Choroid plexus epithelial cell (primary cell): ENCODE measurements around the gene RPH3AL.

Experiments
- DNase-seq: peaks from one replicate; pipeline ENCODE4 v3.0.0-alpha.2; 2010; ENCODE audit warnings: low read depth
- H3K4me3 ChIP-seq: 2 replicates; pipeline ENCODE4 v1.5.1; 2011; ENCODE audit warnings: low read depth, mild to moderate bottlenecking, control low read depth, low read length, moderate library complexity
- TF ChIP-seq, protein P1 (sequence below): conservative IDR thresholded peaks from 2 replicates; pipeline ENCODE4 v1.5.1; 2011; ENCODE audit warnings: low read depth, mild to moderate bottlenecking, control low read depth, inconsistent platforms, low read length, moderate library complexity

RPH3AL gene

DNA sequence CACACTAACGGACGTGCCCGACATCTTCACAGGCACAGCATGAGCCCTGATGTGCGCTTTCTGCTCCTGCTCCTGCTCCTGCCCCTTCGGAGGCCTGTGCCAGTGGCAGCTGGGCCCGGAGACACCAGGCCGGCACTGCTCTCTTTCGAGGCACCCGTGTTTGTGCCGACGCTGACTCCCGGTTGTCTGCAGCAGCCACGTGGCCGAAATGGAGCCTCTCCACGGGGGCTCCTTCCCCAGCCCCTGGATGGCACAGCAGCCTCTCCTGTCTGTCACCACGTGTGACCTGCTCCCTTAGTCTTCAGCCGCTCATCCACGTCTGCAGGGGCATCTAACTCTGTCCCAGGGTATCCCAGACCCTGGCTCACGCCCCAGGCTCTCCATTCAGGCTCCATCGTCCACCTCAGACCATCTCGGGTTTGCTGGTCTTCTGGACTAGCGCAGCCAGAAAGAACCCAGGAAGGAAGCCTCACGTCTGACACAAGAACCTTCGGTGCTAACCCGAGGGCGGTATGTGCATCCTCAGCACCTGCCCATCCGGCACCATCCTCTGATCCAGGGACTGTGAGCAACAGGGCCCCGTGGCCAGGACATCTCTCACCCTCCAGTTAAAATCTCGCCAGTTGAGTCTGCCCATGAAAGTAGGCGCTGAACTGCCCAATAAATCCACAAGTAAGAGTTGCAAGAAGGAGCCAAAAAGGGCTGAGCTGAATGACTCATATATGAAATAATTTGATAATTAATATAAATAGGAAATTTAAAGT lies 4.2 kb upstream of the RPH3AL start:
- TF ChIP-seq, protein P1, sequence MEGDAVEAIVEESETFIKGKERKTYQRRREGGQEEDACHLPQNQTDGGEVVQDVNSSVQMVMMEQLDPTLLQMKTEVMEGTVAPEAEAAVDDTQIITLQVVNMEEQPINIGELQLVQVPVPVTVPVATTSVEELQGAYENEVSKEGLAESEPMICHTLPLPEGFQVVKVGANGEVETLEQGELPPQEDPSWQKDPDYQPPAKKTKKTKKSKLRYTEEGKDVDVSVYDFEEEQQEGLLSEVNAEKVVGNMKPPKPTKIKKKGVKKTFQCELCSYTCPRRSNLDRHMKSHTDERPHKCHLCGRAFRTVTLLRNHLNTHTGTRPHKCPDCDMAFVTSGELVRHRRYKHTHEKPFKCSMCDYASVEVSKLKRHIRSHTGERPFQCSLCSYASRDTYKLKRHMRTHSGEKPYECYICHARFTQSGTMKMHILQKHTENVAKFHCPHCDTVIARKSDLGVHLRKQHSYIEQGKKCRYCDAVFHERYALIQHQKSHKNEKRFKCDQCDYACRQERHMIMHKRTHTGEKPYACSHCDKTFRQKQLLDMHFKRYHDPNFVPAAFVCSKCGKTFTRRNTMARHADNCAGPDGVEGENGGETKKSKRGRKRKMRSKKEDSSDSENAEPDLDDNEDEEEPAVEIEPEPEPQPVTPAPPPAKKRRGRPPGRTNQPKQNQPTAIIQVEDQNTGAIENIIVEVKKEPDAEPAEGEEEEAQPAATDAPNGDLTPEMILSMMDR: no peak

DNA sequence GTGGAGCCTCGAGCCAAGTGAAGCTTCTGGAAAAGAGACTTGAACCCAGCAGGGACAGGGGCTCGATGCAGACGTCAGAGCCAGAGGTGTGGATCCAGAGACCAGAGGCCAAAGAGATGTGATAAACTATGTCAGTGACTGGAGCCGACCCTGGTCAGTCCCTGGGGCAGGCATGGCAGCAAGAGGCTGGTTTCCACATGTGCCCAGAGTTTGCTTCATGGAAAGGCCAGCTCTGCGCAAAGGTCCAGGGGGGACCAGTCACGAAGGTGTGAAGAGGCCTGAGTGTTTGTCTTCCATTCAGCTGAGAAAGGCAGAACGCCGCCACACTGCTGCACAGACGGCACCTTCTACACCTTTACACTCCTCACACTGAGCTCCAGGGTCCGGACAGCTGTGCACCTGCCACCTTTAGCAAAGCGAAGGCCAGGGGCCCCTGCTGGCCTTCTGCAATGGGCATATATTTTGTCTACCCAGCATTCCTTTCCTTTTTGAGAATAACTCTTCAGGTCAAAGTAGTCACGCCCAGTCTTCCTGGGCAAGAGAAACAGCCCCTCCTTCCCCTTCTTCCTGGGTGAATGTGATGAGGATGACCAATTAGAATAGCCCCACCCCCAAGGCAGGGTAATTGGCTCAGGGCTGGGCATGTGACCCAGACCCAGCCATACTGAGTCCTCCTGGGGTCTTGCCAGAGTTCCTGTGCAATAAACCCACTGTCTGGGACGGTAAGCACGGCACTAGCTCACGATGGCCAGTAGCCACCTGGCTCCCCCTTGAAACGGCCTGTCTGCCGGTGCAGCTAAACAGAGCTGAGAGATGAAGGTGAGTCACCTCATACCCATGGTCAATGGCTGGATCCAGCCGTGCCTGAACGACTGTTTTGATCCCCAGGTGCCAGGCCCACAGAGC lies 2.3 kb upstream of the RPH3AL start:
- no peak overlapping the region for H3K4me3 ChIP-seq
- DNase-seq: no peak
- TF ChIP-seq, protein P1: no peak

More for the DNA sequence above, 4.2 kb upstream of the RPH3AL start:
- DNase-seq: no peak
- no peak overlapping the region for H3K4me3 ChIP-seq

DNA sequence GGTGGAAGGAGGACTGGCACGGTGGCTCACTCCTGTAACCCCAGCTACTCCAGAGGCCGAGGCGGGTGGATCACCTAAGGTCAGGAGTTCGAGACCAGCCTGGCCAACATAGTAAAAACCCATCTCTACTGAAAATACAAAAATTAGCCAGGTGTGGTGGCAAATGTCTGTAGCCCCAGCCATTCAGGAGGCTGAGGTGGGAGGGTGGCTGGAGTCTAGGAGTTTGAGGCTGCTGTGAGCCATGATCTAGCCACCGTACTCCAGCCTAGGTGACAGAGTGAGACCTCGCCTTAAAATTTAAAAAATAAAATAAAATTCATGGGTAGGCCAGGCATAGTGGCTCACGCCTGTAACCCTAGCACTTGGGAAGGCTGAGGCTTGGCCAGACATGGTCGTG lies 1.2 kb upstream of the RPH3AL start:
- no peak overlapping the region for H3K4me3 ChIP-seq
- TF ChIP-seq, protein P1: no peak
- no peak for DNase-seq

DNA sequence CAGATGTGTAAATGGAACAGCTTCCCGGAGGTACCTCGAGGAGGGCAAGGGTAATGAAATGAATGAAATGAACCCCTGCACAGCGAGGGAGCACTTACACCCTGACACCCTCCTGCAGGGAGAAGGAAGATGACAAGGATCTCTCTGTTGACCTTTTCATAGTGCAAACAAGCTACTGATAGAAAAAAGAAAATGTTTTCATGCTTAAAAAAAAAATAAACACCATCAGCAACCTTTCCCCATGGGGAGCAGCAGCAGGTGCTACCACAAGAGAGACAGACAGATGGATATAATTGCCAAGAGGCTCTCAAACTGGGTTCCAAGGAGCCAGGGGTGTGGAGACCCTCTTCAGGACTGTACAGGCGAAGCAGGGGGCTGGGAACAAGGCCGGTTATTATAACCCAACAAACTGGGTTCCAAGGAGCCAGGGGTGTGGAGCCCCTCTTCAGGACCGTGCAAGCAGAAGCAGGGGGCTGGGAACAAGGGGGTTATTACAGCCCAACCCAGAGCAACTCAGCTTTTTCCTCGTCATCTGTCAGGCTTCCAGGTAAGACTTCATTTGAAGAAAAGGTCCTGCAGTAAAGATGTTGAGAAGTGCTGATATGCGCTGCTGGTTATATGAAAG lies 718 bp upstream of the RPH3AL start:
- no peak overlapping the region for H3K4me3 ChIP-seq
- TF ChIP-seq, protein P1: no peak
- DNase-seq: no peak

DNA sequence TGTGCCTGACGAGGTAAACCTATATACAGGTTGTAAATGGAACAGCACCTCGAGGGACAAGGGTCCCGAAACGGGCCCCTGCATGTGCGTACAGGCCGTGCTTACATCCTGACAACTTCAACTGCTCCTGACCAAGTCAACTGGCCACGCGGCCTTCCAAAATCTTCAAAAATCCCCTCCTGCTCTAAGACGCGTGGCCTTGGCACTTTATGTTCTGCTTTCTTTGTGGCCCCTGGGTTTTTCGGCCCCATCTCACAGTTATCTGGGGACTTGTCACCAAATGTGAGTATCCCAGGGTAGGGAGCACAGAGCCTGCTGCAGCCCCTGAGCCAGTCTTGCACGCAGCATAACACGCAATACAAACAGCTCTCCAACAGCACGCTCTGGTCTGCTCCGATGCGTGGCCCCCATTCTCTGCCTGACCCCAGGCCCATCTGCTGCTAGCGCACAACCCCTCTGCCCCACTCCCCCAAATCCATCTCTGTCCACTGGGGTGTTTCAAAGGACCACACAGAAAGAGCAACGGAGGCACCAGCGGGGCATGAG lies 659 bp downstream of the RPH3AL start:
- H3K4me3 ChIP-seq: no peak overlapping the region
- TF ChIP-seq, protein P1: no peak

DNA sequence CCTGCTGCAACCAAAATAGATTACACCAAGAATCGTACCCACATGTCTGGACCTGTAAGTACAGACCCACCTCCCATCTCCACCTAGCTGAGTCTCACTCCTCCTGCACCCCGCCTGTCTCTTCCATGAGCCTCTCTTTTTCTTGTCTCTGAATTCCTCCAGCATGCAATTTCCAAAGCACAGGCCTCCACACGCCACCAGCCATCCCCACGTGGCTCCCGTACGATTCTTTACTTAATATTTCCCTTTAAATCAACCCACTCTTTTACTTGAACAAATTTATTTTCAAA lies 1.2 kb downstream of the RPH3AL start:
- TF ChIP-seq, protein P1: no peak
- H3K4me3 ChIP-seq: no peak overlapping the region
- no peak for DNase-seq

More for the DNA sequence above, 659 bp downstream of the RPH3AL start:
- DNase-seq: no peak
